NAMALWA (cell line): Measurements from ENCODE around the gene TLX2.
"Not testable (repeated sequence)": the region's sequence is repeated elsewhere in the genome, so short reads cannot be mapped to it uniquely, and the experiment has no call there.

Experiments
- DNase-seq: peaks from one replicate; pipeline ENCODE4 v3.0.0-alpha.2; 2015; ENCODE audit warnings: low spot score

The TLX2 gene

GRCh38 chr2:74554820-74555531 is 40.7 kb downstream of the TLX2 start:
- DNase-seq, result peak; percentile 31

GRCh38 chr2:74555610-74556103 is 41.4 kb downstream of the TLX2 start:
- DNase-seq, result no peak

- DNase-seq, result no peak
Measured at GRCh38 chr2:74556159-74556558, 41.9 kb downstream of the TLX2 start.

GRCh38 chr2:74556831-74557370 is 42.7 kb downstream of the TLX2 start:
- no peak for DNase-seq

GRCh38 chr2:74558284-74559230 is 44.3 kb downstream of the TLX2 start:
- DNase-seq, result no peak

- no peak for DNase-seq
Measured at GRCh38 chr2:74559912-74560311, 45.7 kb downstream of the TLX2 start.

GRCh38 chr2:74560591-74560990 is 46.3 kb downstream of the TLX2 start:
- DNase-seq, result no peak

- not testable (repeated sequence) for DNase-seq
Measured at GRCh38 chr2:74561022-74561421, 46.8 kb downstream of the TLX2 start.

- no peak for DNase-seq
Measured at GRCh38 chr2:74562126-74562775, 48.0 kb downstream of the TLX2 start.

- DNase-seq, result no peak
Measured at GRCh38 chr2:74564222-74564621, 50.0 kb downstream of the TLX2 start.

- DNase-seq, result no peak
Measured at GRCh38 chr2:74566076-74566753, 52.0 kb downstream of the TLX2 start.

- DNase-seq, result no peak
Measured at GRCh38 chr2:74566754-74567085, 52.5 kb downstream of the TLX2 start.
